Ramos (cell line): ENCODE results near the gene ADORA3.
"Not testable (repeated sequence)": the region's sequence is repeated elsewhere in the genome, so short reads cannot be mapped to it uniquely, and the experiment has no call there.

Experiments
- in situ Hi-C: fragments of 300-500 bp; cut with MboI; formaldehyde crosslinking; loops from one replicate; pipeline ENCODE4 v1.14.3; 2022; ENCODE audit warnings: low sequenced_read_pairs; ENCODE audit not compliant: unreplicated experiment

The ADORA3 gene

DNA sequence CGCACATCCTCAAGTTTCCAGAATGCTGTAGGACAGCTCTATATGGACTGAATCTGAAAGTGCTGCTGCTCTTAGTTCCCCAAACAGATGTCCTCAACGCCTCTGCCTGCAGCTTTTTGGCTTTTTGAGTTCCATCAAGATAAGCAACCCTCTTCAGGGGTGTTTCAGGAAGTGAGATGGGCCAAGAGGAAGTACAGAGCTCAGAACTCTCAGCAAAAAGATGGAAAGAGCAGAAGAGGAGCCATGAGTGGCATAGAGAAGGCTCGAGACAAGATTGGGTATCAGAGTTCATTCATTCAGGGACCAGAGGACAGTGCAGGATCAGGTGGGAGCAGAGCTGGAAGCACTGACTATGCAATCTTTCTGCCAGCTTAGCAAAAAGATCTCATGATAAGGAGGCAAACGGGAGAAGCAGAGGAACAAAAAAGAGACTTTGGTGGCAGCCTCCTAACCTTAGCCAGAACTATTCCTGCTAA, at the start of gene ADORA3, which contains the start of gene TMIGD3:
Gene ADORA3 (minus strand): TSS at position 49 of the 476 bp plus-strand sequence. CDS start 279 bp downstream, outside the sequence.
Gene TMIGD3 (minus strand): TSS at position 49 of the 476 bp plus-strand sequence. CDS start 279 bp downstream, outside the sequence.
- in situ Hi-C loops, result no loop called here

- in situ Hi-C loops, result no loop called here
Measured at GRCh38 chr1:111553196-111553595, 49.8 kb upstream of the ADORA3 start.

DNA sequence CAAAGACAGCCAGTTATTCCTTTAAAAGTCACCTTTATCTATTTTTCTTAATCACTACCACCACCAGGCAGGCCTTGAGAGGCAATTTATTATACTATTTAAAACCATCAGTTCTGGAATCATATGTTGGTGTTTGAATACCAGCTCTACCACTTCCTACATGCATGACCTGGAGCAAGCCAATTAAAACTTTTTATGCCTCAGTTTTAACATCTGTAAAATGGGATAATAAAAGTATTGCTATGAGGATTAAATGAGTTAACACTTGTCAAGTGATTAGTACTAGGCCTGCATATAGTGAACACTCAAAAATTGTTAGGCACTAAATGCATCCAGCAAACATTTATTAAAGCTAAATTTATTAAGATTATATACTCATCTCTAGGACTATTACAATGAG, 49.2 kb upstream of the ADORA3 start:
- in situ Hi-C loops, result no loop called here

- in situ Hi-C loops, result no loop called here
Measured at GRCh38 chr1:111551623-111552411, 48.4 kb upstream of the ADORA3 start.

DNA sequence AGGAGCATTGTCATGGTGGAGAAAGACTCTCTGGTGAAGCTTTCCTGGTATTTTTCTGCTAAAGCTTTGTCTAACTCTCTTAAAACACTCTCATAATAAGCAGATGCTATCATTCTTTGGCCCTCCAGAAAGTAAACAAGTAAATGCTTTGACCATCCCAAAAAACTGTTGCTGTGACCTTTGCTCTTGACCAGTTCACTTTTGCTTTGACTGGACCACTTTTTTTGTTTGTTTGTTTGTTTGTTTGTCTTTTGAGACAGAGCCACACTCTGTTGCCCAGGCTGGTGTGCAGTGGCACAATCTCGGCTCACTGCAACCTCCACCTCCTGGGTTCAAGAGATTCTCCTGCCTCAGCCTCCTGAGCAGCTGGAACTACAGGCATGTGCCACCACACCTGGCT, 44.4 kb upstream of the ADORA3 start:
- in situ Hi-C loops, result not testable (repeated sequence)

DNA sequence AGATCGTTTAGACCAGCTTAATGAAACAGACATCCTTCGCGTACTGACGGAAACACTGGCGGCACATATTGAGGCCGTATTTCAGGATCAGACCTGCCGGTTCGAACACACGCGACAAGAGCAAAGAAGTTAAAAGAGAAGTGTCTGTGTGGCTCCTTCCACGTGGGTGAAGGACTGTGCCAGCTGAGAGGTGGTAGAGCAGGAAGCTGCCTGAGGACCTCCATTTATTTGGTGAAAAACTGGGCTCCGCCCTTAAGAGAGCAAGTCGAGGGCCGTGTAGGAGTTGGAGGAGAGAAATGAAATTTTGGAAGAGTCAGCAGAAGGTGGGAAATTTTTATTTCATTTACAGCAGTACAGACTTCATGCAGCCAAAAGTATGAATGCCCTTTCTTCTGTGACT, 38.8 kb upstream of the ADORA3 start:
- in situ Hi-C loops, result no loop called here

DNA sequence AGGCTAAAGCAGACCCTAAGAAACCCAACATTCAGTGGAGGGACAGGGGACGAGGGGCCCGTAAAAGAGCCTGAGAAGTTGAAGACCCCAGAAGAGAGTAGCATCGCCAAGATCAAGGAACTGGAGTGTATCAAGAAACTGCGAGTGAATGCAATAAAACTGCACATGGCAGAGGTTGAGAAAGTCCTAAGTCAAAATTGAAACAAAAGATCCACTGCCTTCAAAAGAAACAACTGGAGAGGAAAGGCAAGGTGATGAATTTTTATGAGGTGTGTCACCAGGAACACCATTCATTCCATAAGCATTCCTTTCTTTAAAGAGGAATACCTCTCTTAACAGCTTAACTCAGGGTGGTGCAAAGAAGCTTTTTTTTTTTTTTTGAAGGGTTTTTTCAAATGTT, 38.3 kb upstream of the ADORA3 start:
- in situ Hi-C loops, result no loop called here

DNA sequence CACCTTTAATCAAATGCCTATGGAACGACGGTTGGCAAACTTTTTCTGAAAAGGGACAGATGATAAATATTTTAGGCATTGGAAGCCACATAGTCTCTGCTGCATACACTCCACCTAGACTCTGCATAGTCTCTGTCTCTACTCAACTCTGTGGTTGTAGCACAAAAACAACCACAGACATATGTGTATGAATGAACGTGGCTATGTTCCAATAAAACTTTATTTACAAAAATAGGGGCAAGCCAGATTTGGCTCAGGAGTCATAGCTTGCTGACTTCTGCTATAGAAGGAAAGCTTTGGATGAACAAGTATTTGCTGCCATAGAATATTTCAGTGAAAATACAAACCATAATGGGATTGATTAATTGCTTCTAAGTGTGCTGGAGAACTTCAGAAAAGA, 37.5 kb upstream of the ADORA3 start:
- in situ Hi-C loops, result no loop called here

DNA sequence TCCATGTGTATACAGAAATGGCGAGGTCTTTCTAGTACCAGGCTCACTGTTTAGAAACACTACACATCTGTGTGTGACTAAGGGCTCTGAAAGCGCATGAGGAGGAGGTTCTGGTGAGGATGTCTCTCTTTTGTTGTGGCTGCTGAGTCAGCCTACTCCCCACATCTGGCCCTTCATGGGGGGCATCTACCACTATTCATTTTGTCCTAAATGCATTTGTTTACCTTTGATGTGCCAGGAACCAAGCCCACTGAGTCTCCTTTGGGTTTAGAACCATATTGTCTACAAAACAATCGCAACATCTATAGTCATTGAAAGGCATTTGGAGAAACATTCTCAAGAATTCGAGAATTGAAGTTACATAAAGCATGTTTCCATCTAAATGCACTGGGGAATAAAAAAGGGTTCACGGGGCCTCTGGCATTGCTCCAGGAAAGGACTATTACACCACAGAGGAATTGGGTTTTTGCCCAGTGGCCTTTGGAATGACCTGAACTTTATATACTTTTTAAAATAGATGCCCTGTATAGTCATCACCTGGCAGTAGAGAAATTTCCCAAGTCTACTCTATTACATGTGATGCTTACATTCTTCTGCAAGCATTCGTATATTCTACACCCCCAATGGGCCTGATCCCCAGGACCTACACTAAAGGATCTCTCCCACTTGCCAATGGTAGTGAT, 35.1 kb upstream of the ADORA3 start:
- in situ Hi-C loops, result no loop called here

DNA sequence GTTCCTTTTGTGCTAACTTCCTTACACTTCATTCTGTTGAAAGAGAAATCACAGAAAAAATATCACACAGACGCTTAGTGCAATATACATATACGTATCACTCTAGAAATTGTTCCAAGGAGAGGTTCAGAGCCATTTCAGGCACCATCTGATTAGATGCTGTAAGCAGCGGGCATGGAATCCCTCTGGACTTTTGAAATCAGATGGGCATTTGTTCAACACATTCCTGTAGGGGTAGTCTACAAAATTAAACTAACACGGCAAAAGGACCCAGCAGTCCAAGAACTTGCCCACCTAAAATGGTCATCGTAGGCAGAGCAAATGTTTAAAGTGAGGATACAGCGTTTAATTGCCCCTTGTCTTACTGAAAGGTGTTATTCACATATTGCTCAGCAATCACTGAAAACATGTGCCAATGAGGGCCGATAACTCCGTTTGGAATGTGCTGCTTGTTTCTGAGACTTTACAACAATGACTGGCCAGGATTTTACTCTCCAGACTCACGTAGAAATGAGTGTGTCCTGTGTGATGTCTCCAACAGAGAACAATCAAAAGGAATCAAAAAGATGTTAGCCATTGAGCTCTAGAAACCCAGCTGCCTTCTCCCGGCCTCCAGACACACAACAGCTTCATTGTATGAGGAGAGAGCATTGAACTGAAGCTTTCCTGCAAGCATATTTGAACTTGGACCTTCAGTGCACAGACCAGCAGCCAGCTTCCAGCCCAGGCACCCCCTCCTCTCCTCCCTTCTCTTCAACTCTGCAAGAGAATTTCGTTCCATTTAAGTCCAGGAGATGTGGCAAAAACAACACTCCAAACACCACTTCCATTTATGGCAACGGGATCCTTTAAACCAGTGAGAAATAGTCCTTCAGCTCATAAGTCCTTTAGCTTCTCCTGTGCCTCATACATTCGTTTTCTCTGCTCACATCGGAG, 32.1 kb upstream of the ADORA3 start:
- in situ Hi-C loops, result no loop called here

DNA sequence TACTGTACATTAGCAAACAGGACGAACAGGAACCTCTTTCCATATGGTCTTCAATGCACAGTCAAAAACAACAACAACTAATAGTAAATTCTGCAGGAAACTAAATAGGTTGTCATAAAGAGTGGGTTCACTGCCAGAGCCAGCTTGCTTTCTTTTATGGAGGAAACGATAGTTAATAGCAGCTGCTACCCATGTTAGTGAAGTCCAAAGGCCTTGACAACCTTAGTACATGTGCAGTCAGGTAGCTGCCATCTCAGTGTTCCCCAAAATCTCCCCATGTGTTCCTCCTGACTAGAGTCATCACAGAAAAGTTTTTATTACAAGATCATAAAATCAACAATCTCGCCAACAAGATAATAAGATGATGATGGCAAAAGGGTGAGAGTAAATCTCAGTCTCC, 16.6 kb upstream of the ADORA3 start:
- in situ Hi-C loops, result no loop called here

DNA sequence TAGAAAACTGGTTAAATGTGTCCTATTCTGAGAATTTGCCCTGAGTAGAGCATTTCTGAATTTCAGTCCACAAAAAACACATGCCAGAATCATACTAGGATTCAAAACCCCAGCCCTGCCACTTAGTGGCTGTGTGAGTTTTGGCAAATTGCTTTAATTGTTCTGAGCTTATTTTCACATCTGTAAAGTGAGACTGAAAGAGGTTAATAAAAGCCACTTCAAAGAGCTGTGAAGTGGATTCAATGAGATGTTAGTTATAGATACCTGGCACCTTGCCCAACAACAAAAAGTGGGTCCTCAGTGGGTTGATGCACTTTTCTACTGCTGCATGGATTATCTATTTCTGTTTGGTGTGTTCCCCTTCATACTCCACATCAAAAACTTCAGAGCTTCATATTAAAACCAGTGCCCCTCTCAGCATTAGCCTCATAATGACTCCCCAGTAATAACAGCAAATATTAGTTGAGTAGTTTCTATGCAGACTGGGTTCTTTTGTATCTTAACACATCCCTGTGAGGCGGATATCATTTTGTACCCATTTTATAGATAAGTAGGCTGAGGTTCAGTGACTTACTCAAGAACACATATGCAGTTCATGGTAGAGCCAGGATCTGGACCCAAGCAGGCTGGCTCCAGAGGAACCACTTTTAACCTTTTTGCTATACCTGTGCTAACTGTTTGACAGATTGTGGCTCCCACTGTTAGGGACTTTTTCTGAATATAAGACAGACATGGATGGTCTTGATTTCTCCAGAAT, 14.2 kb upstream of the ADORA3 start:
- in situ Hi-C loops, result loop anchor here (5.0 kb wide), 1 partner anchor 85 kb away; no protein-coding TSS in a partner anchor

GRCh38 chr1:111516005-111516535, 12.6 kb upstream of the ADORA3 start:
- in situ Hi-C loops, result loop anchor here (5.0 kb wide), 1 partner anchor 86 kb away; no protein-coding TSS in a partner anchor

DNA sequence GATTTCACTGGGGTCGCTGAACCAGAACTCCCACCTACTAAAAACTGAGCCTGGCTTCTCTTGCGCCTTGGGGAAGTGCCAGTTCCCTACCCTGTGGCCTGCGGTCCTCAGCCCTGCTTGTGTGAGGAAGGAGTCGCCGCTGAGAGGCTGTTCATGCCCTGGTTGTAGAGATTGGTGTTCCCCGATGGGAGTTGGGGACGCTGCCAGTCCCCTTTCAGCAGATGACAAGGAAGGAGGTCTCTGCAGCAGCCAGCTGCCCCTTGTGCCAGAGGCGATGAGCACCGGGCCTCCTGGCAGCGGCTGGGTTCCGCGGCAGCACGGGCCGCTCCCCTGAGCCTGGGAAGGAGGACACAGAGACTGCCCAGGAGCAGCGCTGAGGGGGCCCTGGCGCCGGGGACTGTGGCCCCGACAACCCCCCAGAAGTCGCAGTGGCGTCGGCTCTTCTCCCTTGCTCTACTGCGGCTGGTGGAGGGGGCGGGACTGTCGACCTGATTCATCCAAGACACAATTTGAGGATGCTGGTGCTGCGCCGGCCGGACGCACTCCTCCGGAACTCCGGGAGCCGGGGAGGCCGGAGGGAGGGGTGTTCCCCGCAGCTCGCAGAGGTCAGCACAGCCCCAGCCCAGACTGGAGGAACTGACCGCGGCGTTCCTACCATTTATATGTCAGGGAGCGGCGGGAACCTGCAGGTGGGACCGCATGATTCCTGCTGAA, 12.0 kb upstream of the ADORA3 start:
- in situ Hi-C loops, result loop anchor here (5.0 kb wide), 1 partner anchor 87 kb away; no protein-coding TSS in a partner anchor

DNA sequence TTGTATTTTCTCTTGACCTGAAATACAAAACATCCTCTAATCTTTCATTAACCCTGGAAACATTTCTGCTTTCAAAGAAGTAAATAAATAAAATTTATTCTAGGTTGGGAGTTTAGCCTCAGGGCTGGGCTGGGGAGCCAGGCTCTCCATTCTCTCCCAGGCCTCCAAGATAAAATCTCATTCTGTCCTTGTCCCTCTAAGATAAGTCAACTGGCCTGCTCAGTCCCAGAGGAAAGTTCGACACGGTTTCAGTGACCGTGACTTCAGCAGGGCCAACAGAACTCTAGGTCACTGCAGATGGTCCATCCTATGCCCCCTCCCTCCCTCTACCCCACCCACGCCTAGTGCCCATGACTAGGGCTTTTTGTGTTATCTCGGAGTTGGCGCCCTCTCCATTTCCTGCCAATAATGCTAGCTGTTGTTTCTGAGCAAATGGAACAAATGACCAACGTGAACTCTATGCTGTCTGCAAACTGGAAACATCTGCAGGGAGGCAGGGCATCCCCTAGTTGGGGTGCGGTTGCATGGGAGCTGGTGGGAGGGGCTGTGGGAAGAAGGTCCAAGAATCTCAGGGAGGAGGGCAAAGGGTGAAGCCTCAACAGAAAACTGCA, 10.1 kb upstream of the ADORA3 start:
- in situ Hi-C loops, result no loop called here

- in situ Hi-C loops, result no loop called here
Measured at GRCh38 chr1:111512931-111513330, 9.5 kb upstream of the ADORA3 start.

DNA sequence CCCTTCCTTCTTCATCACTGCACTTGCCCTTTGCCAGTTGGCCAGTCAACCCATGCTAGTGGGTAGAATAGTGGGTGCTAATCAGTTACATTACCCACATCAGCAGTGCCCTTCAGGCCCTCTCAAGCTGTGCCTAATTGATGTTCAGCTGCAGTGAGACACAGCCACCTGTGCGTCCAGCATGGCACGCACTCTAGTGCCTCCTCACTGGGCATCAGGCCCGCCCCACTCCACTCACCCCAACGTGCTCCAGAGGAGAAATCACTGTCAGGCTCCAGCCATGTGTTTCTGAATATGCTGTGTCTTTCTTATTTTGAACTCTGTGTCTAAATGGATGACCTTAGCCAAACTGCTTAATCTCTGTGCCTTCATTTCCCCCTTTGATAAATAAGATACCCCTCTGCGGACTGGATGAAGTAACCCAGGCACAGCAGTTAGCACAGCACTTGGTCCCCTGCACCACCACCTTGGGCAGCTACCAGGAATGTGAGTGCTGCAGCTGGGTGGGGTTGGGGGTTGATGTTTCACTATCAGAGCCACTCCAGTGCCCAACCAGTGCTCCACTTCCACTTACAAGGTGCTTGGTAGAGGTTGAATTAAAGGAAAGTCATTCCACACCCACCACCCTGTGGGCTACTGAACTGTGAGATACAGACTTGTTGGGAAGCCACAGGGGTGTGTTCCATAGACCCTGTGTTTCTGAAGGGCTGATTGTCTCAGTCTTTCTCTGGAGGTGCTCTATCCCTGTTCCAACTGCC, 8.9 kb upstream of the ADORA3 start:
- in situ Hi-C loops, result no loop called here
